SK-N-SH (cell line): ENCODE results near the gene CD81. TPM values are rescaled to one million over a fixed set of nuclear protein-coding genes. Genes with fewer than 3 reads are reported as not detected.

ENCODE experiments used
- CTCF ChIA-PET: fragments of 300-600, 350-600 bp; formaldehyde crosslinking; extraction: SDS; loops from one replicate; lab custom pipeline; 2021; lab: Yijun Ruan, JAX
- POLR2A ChIA-PET: fragments of 350-600 bp; sonication (Branson Sonifier 250); formaldehyde crosslinking; extraction: SDS; loops from one replicate; lab custom pipeline; 2020; ENCODE audit warnings: antibody characterized with exemption, inconsistent platforms; lab: Yijun Ruan, JAX
- DNase-seq: peaks from one replicate; pipeline ENCODE4 v3.0.0; 2012
- H2AFZ ChIP-seq: fragments of 200-600 bp; sonication (generic); 2 replicates; pipeline ENCODE4 v1.8.1; 2016; ENCODE audit warnings: antibody characterized with exemption, mild to moderate bottlenecking, low read depth
- H3F3A ChIP-seq: fragments of 200-600 bp; sonication (generic); replicated peaks from 2 replicates; pipeline ENCODE3; 2016; ENCODE audit warnings: antibody characterized with exemption, mild to moderate bottlenecking; ENCODE audit not compliant: insufficient read depth
- H3K27ac ChIP-seq, 2 experiments: fragments of 200-500 bp in 1 of 2; fragments of 200-600 bp in 1 of 2; sonication (Bioruptor generic) in 1 of 2; sonication (generic), shearing (Covaris generic) in 1 of 2; 2 replicates each; pipeline versions ENCODE4 v1.5.1 to v1.6.1; 2014 to 2016; ENCODE audit warnings: low read depth in 2 of 2, inconsistent platforms in 1 of 2, low read length in 1 of 2, mild to moderate bottlenecking in 1 of 2, mixed read lengths in 1 of 2
- H3K27me3 ChIP-seq: fragments of 200-600 bp; sonication (generic), shearing (Covaris generic); 2 replicates; pipeline ENCODE4 v1.6.1; 2016; ENCODE audit warnings: mixed run types; ENCODE audit not compliant: insufficient read depth
- H3K36me3 ChIP-seq, 2 experiments: fragments of 200-500 bp in 1 of 2; fragments of 200-600 bp in 1 of 2; sonication (Bioruptor generic) in 1 of 2; sonication (generic) in 1 of 2; replicated peaks in 1 of 2; 2 replicates each; pipeline versions ENCODE3 to v1.5.1; 2014 to 2016; ENCODE audit warnings: low read length in 1 of 2, mild to moderate bottlenecking in 1 of 2; ENCODE audit not compliant: insufficient read depth in 2 of 2, control insufficient read depth in 1 of 2
- H3K4me1 ChIP-seq, 2 experiments: fragments of 200-500 bp in 1 of 2; fragments of 200-600 bp in 1 of 2; sonication (Bioruptor generic) in 1 of 2; sonication (generic), shearing (Covaris generic) in 1 of 2; 2 replicates each; pipeline versions ENCODE4 v1.5.1 to v1.6.1; 2014 to 2016; ENCODE audit warnings: low read depth in 1 of 2, low read length in 1 of 2, mixed run types in 1 of 2; ENCODE audit not compliant: insufficient read depth in 2 of 2, control insufficient read depth in 1 of 2
- H3K4me2 ChIP-seq: fragments of 200-600 bp; sonication (generic), shearing (Covaris generic); 2 replicates; pipeline ENCODE4 v1.6.1; 2017; ENCODE audit warnings: mixed run types
- H3K4me3 ChIP-seq, 2 experiments: fragments of 200-500 bp in 1 of 2; fragments of 200-600 bp in 1 of 2; sonication (Bioruptor generic) in 1 of 2; sonication (generic), shearing (Covaris generic) in 1 of 2; 2 replicates each; pipeline versions ENCODE4 v1.5.1 to v1.8.1; 2014 to 2016; ENCODE audit warnings: low read depth in 2 of 2, inconsistent platforms in 1 of 2, low read length in 1 of 2, mild to moderate bottlenecking in 1 of 2, mixed read lengths in 1 of 2, moderate library complexity in 1 of 2
- H3K79me2 ChIP-seq: fragments of 200-600 bp; sonication (generic); 2 replicates; pipeline ENCODE4 v1.8.1; 2017; ENCODE audit warnings: mild to moderate bottlenecking; ENCODE audit not compliant: insufficient read depth
- H3K9ac ChIP-seq: fragments of 200-600 bp; sonication (generic); 2 replicates; pipeline ENCODE4 v1.6.1; 2017; ENCODE audit warnings: mixed run types
- H3K9me2 ChIP-seq: fragments of 200-600 bp; sonication (generic); 2 replicates; pipeline ENCODE4 v1.6.1; 2017; ENCODE audit warnings: mixed run types
- H3K9me3 ChIP-seq: fragments of 200-600 bp; sonication (generic); 2 replicates; pipeline ENCODE4 v1.6.1; 2017; ENCODE audit warnings: mixed run types, mild to moderate bottlenecking, moderate library complexity
- H4K20me1 ChIP-seq: fragments of 200-600 bp; sonication (generic); 2 replicates; pipeline ENCODE4 v1.6.1; 2017; ENCODE audit warnings: mild to moderate bottlenecking, mixed run types; ENCODE audit not compliant: insufficient read depth
- ELF1 ChIP-seq: IDR thresholded peaks from 2 replicates; pipeline ENCODE4 v1.4.0; 2012
- EP300 ChIP-seq, 2 experiments: IDR thresholded peaks; 2 replicates each; pipeline versions ENCODE4 v1.4.0 to v1.6.1; 2012; ENCODE audit warnings: borderline replicate concordance in 1 of 2, low read depth in 1 of 2, low read length in 1 of 2
- FOSL2 ChIP-seq: IDR thresholded peaks from 2 replicates; pipeline ENCODE4 v1.4.0; 2012; ENCODE audit warnings: low read depth, mild to moderate bottlenecking, moderate library complexity, borderline replicate concordance
- FOXJ3 ChIP-seq: sonication (generic); formaldehyde crosslinking; IDR thresholded peaks from 2 replicates; pipeline ENCODE4 v1.5.1; 2020; ENCODE audit warnings: mild to moderate bottlenecking, missing genetic modification reagents
- IRF3 ChIP-seq: fragments of 150-350 bp; IDR thresholded peaks from 2 replicates; pipeline ENCODE4 v1.6.1; 2016; ENCODE audit warnings: mild to moderate bottlenecking, low read depth, low read length
- MXI1 ChIP-seq: IDR thresholded peaks from 2 replicates; pipeline ENCODE4 v1.6.1; 2012; ENCODE audit warnings: mild to moderate bottlenecking, low read depth, low read length, improper control_type of control experiment
- NFIC ChIP-seq: IDR thresholded peaks from 2 replicates; pipeline ENCODE4 v1.4.0; 2012; ENCODE audit warnings: borderline replicate concordance
- NRF1 ChIP-seq: IDR thresholded peaks from 2 replicates; pipeline ENCODE4 v1.6.1; 2012; ENCODE audit warnings: low read depth, mild to moderate bottlenecking, low read length
- POLR2AphosphoS5 ChIP-seq: IDR thresholded peaks from 2 replicates; pipeline ENCODE4 v1.6.1; 2012; ENCODE audit warnings: low read depth, low read length
- RAD21 ChIP-seq: IDR thresholded peaks from 2 replicates; pipeline ENCODE4 v1.6.1; 2012; ENCODE audit warnings: mild to moderate bottlenecking, low read length
- RCOR1 ChIP-seq: fragments of 150-350 bp; IDR thresholded peaks from 2 replicates; pipeline ENCODE4 v1.6.1; 2017; ENCODE audit warnings: antibody characterized with exemption, low read length
- REST ChIP-seq: IDR thresholded peaks from 2 replicates; pipeline ENCODE4 v1.6.1; 2012; ENCODE audit warnings: mild to moderate bottlenecking, low read depth, low read length, moderate library complexity
- SIN3A ChIP-seq: IDR thresholded peaks from 2 replicates; pipeline ENCODE4 v1.6.1; 2012; ENCODE audit warnings: low read depth, mild to moderate bottlenecking, low read length, moderate library complexity, borderline replicate concordance
- SMC3 ChIP-seq: IDR thresholded peaks from 2 replicates; pipeline ENCODE4 v1.6.1; 2012; ENCODE audit warnings: low read depth, low read length, improper control_type of control experiment
- TAF1 ChIP-seq: IDR thresholded peaks from 2 replicates; pipeline ENCODE4 v1.6.1; 2012; ENCODE audit warnings: low read depth, mild to moderate bottlenecking, low read length, moderate library complexity, borderline replicate concordance
- TEAD4 ChIP-seq: IDR thresholded peaks from 2 replicates; pipeline ENCODE4 v1.4.0; 2012; ENCODE audit warnings: mild to moderate bottlenecking, borderline replicate concordance; ENCODE audit not compliant: insufficient read depth
- WGBS: methylation state at CpG from one replicate; pipeline ENCODE4 v1.1.6; 2017; ENCODE audit warnings: low lambda C conversion rate; 5-methylcytosine and 5-hydroxymethylcytosine counted together
- polyA plus RNA-seq, 3 experiments: library from polyadenylated mRNA; depleted of rRNA; stranded (reverse); fragments of >200 nt; gene quantifications; 2 replicates each; pipeline ENCODE4 v1.2.3, GENCODE V29; 2012
- TF ChIP-seq, protein P1 (sequence below): IDR thresholded peaks from 2 replicates; pipeline ENCODE4 v1.4.0; 2012; ENCODE audit warnings: low read depth, borderline replicate concordance

The CD81 gene
- polyA plus RNA-seq, 1 of the 3 experiments (the other 2 are of a cell fraction): 517 TPM

DNA sequence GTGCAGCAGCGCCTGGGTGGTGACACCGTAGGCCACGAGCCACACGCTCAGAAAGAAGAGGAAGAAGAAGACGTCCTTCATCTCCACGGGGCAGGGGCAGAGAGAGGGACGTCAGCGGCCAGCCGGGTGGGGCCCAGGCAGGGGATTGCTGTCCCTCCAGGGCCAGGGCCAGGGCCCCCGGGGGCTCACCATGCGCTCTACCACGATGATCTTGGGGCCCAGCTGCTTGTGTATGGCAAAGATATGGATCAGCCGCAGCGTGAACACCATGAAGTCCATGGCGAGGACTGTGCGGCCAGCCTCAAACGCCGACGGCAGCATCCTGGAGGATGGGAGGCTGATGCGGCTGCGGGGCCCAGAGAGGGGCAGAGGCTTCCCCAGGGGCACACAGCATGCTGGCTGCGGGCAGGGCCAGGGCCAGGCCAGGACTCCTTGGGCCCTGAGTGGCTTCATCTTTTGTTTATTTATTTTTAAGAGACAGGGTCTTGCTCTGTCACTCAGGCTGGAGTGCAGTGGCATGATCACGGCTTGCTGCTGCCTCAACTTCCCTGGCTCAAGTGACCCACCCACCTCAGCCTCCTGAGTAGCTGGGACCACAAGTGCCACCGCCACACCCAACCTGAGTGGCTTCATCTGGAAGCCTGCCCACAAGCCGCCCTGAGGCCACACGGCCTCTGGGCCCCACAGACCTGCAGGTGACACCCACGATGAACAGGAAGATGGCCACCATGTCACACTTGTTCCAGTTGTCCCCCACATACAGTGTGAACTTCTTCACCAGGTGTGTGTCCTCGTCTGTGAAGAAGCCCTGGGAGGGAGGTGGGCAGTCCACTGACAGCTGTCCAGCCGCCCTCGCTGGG lies 34.6 kb downstream of the CD81 start (continued):
- TF ChIP-seq, protein P1, sequence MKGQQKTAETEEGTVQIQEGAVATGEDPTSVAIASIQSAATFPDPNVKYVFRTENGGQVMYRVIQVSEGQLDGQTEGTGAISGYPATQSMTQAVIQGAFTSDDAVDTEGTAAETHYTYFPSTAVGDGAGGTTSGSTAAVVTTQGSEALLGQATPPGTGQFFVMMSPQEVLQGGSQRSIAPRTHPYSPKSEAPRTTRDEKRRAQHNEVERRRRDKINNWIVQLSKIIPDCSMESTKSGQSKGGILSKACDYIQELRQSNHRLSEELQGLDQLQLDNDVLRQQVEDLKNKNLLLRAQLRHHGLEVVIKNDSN: no peak
- TF ChIP-seq NRF1 (no peak), EP300 (IDR thresholded peaks at IDR 0.05; ENCODE audit: borderline replicate concordance in 1 of 2, low read depth in 1 of 2, low read length in 1 of 2) (no peak), TAF1 (no peak), SMC3 (no peak), FOSL2 (no peak), ELF1 (no peak), RAD21 (no peak), TEAD4 (no peak)

DNA sequence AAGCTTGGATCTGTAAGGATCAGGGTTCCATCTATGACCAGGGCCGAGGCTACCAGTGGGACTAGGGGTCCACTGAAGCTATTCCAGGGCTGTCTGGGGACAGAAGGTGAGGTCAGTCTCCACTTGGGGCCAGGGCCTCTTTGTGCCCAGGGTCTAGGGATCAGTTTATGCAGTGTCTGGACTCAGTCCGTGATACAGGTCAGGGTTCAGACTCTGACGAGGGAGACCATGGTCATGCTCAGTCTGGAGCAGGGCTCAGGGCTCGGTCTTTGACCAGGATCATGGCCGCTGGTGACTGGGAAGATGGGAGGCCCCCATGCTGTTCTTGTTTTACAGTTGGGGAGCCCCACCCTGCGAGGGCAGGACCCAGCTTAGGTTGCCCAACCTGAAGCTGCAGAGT lies 35.2 kb downstream of the CD81 start:
- no peak overlapping the region for H2AFZ ChIP-seq
- POLR2A ChIA-PET: no interaction called here
- CTCF ChIA-PET: interaction anchor here (0.6 to 5.1 kb wide), 7 partner anchors 7 to 515 kb away, joined by 3 to 70 read pairs (median 5); no protein-coding TSS in a partner anchor

More for the DNA sequence above, 35.2 kb downstream of the CD81 start:
- DNase-seq: no peak
- TF ChIP-seq ELF1 (no peak), NFIC (no peak), TEAD4 (no peak), MXI1 (no peak), REST (no peak), RCOR1 (no peak), IRF3 (no peak), FOXJ3 (CRISPR knock-in tag) (no peak), SMC3 (no peak), POLR2AphosphoS5 (no peak), SIN3A (no peak), NRF1 (no peak), TAF1 (no peak), EP300 (IDR thresholded peaks at IDR 0.05; ENCODE audit: borderline replicate concordance in 1 of 2, low read depth in 1 of 2, low read length in 1 of 2) (no peak)
- TF ChIP-seq, all 33 proteins: peak for 0
- Histone ChIP-seq H3K79me2 (no peaks in the 10 kb centered on the region), H3K4me2 (no peak overlapping the region), H3K27me3 (no peaks in the 10 kb centered on the region), H3K9me3 (no peaks in the 10 kb centered on the region), H3K9me2 (no peaks in the 10 kb centered on the region), H3K27ac (no peak overlapping the region), H3K9ac (no peak overlapping the region), H3K36me3 (no peaks in the 10 kb centered on the region), H3K4me1 (no peaks in the 10 kb centered on the region), H3K4me3 (no peak overlapping the region), H4K20me1 (no peaks in the 10 kb centered on the region), H3F3A (no peaks in the 10 kb centered on the region)
- WGBS: 62% methylated on average over 4 of the region's 6 CpGs
